Activated naive CD8-positive, alpha-beta T cell (primary cell): ENCODE data around the gene IL11RA.
"Not testable (repeated sequence)": the region's sequence is repeated elsewhere in the genome, so short reads cannot be mapped to it uniquely, and the experiment has no call there.

Experiments
- H3K27ac Mint-ChIP-seq: one replicate; pipeline ENCODE4 v1.8.0; 2021; ENCODE audit warnings: mixed read lengths
- H3K27me3 Mint-ChIP-seq: one replicate; pipeline ENCODE4 v1.8.0; 2021; ENCODE audit warnings: mixed read lengths
- H3K36me3 Mint-ChIP-seq: one replicate; pipeline ENCODE4 v1.8.0; 2021; ENCODE audit warnings: mixed read lengths
- H3K4me1 Mint-ChIP-seq: one replicate; pipeline ENCODE4 v1.8.0; 2021; ENCODE audit warnings: low read depth, mixed read lengths
- H3K4me3 Mint-ChIP-seq: one replicate; pipeline ENCODE4 v1.8.0; 2021; ENCODE audit warnings: mild to moderate bottlenecking, mixed read lengths
- H3K9me3 Mint-ChIP-seq: one replicate; pipeline ENCODE4 v1.8.0; 2021; ENCODE audit warnings: low read depth, mixed read lengths

The IL11RA gene

DNA sequence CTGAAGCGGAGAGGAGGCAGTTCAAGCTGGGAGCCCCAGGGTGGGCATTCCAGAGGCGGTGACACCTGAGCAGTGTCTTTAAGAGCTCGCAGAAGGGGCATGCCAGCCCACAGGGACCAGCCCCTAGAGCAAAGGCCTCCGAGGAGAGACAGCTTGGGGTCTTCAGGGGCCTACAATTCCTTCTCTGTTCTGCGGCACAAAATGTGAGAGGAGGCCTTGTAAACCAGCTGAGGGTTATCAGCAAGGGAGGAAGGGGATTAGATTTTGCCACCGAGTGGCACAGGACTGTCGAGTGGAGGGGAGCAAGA is 13.9 kb upstream of the IL11RA start:
- Mint-ChIP-seq H3K36me3 (peaks cover 6% of the 10 kb centered on the region), H3K27me3 (no peaks in the 10 kb centered on the region), H3K4me3 (peak overlapping the region; percentile 96), H3K9me3 (no peaks in the 10 kb centered on the region), H3K27ac (peak overlapping the region; percentile 83), H3K4me1 (peaks cover 36% of the 10 kb centered on the region)

DNA sequence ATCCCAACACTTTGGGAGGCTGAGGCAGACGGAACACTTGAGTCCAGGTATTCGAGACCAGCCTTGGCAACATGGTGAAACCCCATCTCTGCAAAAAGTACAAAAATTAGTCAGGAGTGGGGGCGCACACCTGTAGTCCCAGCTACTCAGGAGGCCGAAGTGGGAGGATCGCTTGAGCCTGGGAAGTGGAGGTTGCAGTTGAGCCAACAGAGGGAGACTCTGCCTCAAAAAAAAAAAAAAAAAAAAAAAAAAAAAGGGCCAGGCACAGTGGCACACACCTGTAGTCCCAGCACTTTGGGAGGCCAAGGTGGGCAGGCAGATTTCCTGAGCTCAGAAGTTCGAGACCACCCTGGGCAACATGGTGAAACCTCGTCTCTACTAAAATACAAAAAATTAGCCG is 12.7 kb upstream of the IL11RA start:
- not testable (repeated sequence) for H3K36me3 Mint-ChIP-seq, H3K4me3 Mint-ChIP-seq, H3K27ac Mint-ChIP-seq, H3K27me3 Mint-ChIP-seq, H3K9me3 Mint-ChIP-seq
- H3K4me1 Mint-ChIP-seq = peaks cover 28% of the 10 kb centered on the region

DNA sequence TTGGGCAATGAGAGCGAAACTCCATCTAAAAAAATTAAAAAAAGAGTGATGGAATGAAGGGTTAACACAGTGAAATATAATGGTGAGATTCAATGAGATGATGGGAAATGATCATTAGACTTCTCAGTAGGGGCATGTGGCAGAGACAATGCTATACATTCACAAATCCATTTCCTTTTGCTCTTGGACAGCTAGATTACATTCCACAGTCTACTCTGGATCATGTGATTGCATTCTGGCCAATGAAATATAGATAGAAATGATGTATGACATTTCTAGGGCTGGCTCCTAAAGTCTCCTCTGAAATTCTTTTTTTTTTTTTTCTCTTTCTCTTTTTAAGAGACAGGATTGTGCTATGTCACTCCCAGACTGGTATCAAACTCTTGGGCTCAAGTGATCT is 9.3 kb upstream of the IL11RA start:
- Mint-ChIP-seq H3K27me3 (no peaks in the 10 kb centered on the region), H3K4me3 (no peak overlapping the region), H3K9me3 (no peaks in the 10 kb centered on the region), H3K36me3 (no peaks in the 10 kb centered on the region), H3K27ac (no peak overlapping the region), H3K4me1 (peaks cover 26% of the 10 kb centered on the region)

DNA sequence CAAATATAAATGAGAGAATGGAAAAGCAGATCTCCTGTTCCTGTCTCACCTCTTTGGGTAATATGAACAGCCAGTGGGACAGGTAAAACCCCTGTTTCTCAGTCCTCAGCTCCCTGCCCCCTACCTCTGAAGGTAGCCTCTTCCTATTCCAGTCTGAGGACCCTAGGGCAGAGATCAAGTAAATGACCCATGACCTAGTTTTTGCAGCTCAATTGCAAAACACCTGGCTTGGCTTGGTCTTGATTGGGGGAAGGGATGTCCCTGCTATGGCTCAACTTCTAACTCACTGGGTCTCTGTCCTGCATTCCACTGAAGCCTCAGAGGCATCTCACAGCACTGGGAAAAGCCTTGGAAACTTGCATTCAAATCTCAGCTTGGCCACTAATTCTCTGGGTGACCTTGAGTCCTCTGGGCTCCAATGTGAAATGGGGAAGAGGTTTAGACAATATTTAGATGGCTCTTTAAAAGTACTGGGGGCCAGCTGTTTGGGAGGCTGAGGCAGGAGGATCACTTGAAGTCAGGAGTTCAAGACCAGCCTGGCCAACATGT is 7.1 kb upstream of the IL11RA start:
- H3K4me1 Mint-ChIP-seq = peaks cover 31% of the 10 kb centered on the region
- H3K4me3 Mint-ChIP-seq = no peak overlapping the region
- no peaks in the 10 kb centered on the region for H3K27me3 Mint-ChIP-seq
- peaks cover 4% of the 10 kb centered on the region for H3K36me3 Mint-ChIP-seq
- no peak overlapping the region for H3K27ac Mint-ChIP-seq
- H3K9me3 Mint-ChIP-seq = no peaks in the 10 kb centered on the region

DNA sequence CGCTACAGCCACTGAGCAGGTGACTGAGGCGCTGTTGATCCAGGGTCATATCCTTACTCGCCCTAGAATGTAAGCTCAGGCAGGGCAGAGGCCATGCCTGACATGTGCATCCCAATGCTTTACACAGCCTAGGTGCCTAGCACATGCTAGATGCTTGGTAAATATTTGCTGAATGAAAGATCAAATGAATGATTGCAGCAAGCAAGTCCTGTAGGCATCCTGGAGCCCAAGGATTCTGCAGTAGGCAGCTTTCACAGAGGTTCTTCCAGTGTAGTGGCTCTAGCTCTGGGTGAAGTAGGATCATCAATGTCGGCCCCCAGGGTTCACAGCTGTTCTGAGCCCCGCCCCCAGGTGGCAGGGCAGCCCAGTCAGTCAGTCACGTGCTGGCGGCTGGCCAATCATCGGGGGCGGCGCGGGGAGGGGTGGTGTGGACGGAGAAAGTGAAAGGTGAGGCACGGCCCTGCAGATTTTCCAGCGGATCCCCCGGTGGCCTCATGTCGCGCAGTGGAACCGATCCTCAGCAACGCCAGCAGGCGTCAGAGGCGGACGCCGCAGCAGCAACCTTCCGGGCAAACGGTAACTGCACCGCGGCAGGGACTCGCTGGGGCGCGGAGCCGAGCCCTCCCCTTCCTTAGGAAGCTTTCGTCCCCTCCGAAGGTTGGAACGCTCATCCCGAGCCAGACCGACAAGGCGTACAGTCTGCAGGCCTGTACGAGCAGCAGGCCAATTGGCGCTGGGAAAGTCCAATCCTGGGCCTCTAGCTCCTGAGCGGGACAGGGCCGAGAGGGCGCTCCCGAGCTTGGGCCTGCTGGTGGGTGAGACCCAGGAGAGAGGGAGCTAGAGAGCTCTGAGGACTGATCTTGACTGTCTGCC is 5.5 kb upstream of the IL11RA start, which contains the start of gene GALT:
GALT (plus strand) TSS at position 465 of the 873 bp plus-strand sequence; CDS start at position 495, 30 bp downstream.
- Mint-ChIP-seq H3K36me3 (peaks cover 4% of the 10 kb centered on the region), H3K4me1 (peaks cover 33% of the 10 kb centered on the region), H3K4me3 (peak within 1 kb of the TSS; percentile 94), H3K27me3 (no peaks in the 10 kb centered on the region), H3K9me3 (no peaks in the 10 kb centered on the region), H3K27ac (peak within 1 kb of the TSS; percentile 89)

DNA sequence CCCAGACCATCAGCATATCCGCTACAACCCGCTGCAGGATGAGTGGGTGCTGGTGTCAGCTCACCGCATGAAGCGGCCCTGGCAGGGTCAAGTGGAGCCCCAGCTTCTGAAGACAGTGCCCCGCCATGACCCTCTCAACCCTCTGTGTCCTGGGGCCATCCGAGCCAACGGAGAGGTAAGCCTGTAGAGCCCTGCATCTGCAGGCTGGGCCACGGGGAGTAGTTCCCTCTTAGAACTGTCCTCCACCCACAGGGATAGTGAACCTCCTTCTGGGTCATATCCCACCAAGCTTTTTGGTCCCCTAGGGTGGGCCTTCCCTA is 4.9 kb upstream of the IL11RA start:
- H3K36me3 Mint-ChIP-seq = peaks cover 4% of the 10 kb centered on the region
- peak overlapping the region; percentile 94 for H3K4me3 Mint-ChIP-seq
- no peaks in the 10 kb centered on the region for H3K27me3 Mint-ChIP-seq
- H3K4me1 Mint-ChIP-seq = peaks cover 36% of the 10 kb centered on the region
- no peaks in the 10 kb centered on the region for H3K9me3 Mint-ChIP-seq
- H3K27ac Mint-ChIP-seq = peak overlapping the region; percentile 89

DNA sequence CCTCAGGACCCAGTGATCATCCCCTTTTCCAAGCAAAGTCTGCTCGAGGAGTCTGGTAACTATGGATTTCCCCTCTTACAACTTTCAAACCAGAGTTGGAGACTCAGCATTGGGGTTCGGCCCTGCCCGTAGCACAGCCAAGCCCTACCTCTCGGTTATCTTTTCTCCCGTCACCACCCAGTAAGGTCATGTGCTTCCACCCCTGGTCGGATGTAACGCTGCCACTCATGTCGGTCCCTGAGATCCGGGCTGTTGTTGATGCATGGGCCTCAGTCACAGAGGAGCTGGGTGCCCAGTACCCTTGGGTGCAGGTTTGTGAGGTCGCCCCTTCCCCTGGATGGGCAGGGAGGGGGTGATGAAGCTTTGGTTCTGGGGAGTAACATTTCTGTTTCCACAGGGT is 4.3 kb upstream of the IL11RA start:
- Mint-ChIP-seq H3K9me3 (no peaks in the 10 kb centered on the region), H3K4me3 (peak overlapping the region; percentile 94), H3K27ac (peak overlapping the region; percentile 89), H3K36me3 (peaks cover 4% of the 10 kb centered on the region), H3K4me1 (peaks cover 42% of the 10 kb centered on the region), H3K27me3 (no peaks in the 10 kb centered on the region)

DNA sequence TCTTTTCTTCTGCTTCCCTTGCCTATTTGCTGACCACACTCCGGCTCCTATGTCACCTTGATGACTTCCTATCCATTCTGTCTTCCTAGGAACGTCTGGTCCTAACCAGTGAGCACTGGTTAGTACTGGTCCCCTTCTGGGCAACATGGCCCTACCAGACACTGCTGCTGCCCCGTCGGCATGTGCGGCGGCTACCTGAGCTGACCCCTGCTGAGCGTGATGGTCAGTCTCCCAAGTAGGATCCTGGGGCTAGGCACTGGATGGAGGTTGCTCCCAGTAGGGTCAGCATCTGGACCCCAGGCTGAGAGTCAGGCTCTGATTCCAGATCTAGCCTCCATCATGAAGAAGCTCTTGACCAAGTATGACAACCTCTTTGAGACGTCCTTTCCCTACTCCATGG is 3.3 kb upstream of the IL11RA start:
- H3K9me3 Mint-ChIP-seq = no peaks in the 10 kb centered on the region
- no peaks in the 10 kb centered on the region for H3K27me3 Mint-ChIP-seq
- H3K4me1 Mint-ChIP-seq = peaks cover 51% of the 10 kb centered on the region
- H3K36me3 Mint-ChIP-seq = peaks cover 4% of the 10 kb centered on the region
- H3K4me3 Mint-ChIP-seq = peak overlapping the region; percentile 94
- no peak overlapping the region for H3K27ac Mint-ChIP-seq

DNA sequence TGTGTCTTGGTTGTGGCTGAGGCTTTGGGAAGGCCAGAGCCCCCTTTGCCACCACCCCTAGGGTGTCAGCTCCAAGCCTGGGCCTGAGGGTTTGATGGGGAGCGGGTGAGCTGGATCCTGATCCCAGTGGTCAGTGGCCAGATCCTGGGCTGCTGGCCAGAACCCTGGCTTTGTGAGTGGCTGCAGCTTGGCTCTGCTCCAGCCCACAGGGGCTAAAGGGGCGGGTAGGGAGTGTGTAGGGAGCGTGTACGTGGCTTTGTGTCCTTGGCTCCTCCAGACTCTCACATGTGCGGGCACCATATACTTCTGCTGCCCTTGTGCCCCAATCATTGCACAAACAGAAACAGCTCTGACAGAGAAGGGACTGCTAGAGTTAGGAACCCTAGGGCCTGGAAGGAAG is 1.2 kb upstream of the IL11RA start:
- no peaks in the 10 kb centered on the region for H3K9me3 Mint-ChIP-seq
- peaks cover 4% of the 10 kb centered on the region for H3K36me3 Mint-ChIP-seq
- no peaks in the 10 kb centered on the region for H3K27me3 Mint-ChIP-seq
- H3K4me1 Mint-ChIP-seq = peaks cover 56% of the 10 kb centered on the region
- H3K27ac Mint-ChIP-seq = no peak overlapping the region
- H3K4me3 Mint-ChIP-seq = no peak overlapping the region

DNA sequence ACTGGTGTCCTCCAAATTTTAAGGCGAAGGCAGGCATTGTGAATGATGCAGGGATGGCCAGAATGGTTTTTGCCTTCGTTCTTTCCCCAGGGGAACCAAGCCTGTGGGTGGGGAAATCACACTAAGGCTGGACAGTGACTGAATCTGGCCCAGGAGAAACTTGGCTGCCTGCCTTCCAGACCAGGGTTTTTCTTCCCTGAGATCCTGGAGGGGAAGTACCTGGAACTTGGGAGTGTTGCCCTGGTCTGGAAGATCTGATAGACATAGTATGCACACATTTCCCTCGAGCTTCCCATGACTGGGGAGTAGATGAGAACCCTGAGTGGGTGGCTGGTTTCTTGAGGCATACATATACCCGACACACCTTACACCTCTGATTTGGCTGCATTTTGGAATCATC is 664 bp upstream of the IL11RA start:
- H3K36me3 Mint-ChIP-seq = peaks cover 4% of the 10 kb centered on the region
- H3K4me3 Mint-ChIP-seq = no peak overlapping the region
- H3K27ac Mint-ChIP-seq = no peak overlapping the region
- H3K27me3 Mint-ChIP-seq = no peaks in the 10 kb centered on the region
- no peaks in the 10 kb centered on the region for H3K9me3 Mint-ChIP-seq
- H3K4me1 Mint-ChIP-seq = peaks cover 50% of the 10 kb centered on the region

DNA sequence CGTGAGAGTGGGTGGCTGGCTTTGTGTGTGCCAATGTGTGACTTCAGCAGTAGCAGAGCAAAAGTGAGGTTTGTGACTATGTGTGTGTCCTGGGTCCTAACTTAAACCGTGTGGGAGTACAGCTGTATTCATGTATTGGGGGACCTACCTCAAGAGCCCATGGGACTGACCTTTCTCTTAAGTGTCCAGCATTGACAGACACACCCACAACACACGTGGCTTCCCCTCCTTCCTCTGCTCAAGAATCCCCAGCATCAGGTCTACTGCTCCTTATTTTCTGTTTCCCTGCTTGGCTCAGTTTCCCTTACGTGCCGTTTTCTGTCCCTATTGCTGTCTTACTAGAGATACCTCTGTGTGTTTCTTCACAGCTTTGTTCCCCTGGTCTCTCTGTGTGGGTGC is 616 bp downstream of the IL11RA start:
- Mint-ChIP-seq H3K9me3 (no peaks in the 10 kb centered on the region), H3K4me3 (no peak overlapping the region), H3K36me3 (peaks cover 4% of the 10 kb centered on the region), H3K27ac (peak overlapping the region; percentile 80), H3K27me3 (no peaks in the 10 kb centered on the region), H3K4me1 (peaks cover 43% of the 10 kb centered on the region)

DNA sequence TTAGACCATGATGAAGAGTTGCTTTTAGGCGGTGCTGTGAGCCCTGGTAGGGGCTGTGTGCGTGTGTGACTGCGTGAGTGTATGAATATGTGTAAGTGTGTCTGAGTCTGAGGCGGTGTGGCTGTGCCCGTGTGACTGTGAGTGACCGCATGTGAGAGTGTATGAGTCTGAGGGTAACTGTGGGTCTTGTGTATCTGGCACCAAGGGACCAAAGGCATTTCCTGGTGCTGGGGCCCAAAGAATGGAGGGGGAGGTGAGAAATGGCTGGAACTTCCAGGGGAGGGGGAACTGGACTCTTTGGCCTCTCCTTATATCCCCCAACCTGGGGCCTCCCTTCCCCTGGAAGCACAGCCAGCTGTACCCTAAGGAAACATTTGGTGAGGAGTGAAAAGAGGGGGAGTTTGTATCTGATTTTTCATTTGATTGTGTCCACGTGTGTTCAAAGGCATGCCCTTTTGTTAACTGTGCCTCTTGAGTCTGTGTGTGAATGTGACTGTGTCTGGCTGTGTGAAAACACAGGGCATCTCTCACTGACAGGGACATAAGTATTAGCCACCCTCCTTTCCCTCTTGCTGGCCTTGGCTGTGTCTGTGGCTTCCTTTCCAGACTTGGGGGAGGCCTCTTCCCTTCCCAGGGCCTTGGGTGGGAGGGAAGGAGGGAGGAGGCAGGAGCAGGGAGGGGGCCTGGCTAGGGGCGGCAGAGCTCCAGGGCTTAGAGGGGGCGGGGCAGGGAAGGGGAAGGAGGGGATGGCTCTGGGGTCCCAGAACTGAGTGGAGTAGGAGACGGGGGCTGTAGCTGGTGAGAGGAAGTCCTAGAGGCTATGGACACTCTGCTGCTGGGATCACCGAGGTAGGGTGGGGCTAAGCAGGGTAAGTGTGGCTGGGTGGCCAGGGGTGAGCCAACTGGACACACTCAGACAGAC is 1.4 kb downstream of the IL11RA start:
- no peak overlapping the region for H3K4me3 Mint-ChIP-seq
- no peaks in the 10 kb centered on the region for H3K9me3 Mint-ChIP-seq
- peaks cover 35% of the 10 kb centered on the region for H3K4me1 Mint-ChIP-seq
- H3K27ac Mint-ChIP-seq = peak overlapping the region; percentile 1
- no peaks in the 10 kb centered on the region for H3K27me3 Mint-ChIP-seq
- H3K36me3 Mint-ChIP-seq = peaks cover 3% of the 10 kb centered on the region

DNA sequence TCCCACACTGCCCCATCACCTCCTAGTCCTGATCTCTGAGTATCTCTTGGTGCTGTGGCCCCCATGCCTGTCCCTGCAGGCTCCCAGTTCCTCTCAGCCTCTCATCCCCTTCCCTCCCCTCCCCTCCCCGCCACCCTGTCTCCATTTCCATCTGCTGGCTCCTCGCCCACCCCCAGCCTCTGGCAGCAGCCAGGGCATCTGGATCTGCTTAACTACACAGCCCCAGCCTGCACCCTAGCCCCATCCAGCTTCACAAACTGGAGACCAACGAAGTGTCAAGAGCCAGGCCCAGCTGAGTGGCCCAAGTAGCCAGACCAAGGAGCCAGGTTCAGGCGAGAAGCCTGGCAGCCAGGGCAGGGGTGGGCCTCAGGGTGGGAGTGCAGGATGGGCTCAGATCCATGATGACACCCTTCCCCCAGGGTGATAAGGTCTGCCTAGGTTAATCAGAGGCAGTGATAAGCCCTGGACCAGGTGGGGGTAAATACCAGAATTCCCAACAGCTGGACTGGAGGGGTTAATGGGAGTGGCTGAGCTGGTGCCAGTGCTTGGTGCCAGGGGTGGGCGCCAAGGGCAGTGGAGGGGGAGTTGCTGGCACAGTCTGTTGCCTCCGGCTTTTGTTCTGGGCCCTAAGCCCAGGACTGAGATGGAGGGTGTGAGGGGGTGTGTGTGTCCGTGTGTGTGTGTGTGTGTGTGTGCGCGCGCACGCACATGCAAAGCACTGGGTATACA is 2.5 kb downstream of the IL11RA start:
- H3K27me3 Mint-ChIP-seq = no peaks in the 10 kb centered on the region
- peak overlapping the region; percentile 41 for H3K27ac Mint-ChIP-seq
- H3K9me3 Mint-ChIP-seq = no peaks in the 10 kb centered on the region
- no peaks in the 10 kb centered on the region for H3K36me3 Mint-ChIP-seq
- no peak overlapping the region for H3K4me3 Mint-ChIP-seq
- H3K4me1 Mint-ChIP-seq = peaks cover 25% of the 10 kb centered on the region

DNA sequence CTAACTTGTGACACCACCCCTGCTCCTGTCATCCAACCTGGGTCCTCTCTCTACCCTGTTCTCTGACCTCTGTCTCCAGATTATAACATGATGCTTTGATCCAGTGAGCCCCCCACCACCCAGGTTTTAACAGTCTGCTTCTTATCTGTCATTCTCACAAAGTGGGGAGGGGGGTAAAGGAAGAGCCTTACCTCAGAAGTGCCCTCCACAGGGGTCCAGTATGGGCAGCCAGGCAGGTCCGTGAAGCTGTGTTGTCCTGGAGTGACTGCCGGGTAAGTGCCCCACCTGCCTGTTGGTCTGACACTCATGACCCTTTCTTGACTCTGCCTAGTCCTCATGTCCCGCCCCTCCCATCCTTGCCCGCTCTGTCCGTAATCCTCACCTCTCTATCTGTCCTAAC is 3.4 kb downstream of the IL11RA start:
- no peaks in the 10 kb centered on the region for H3K9me3 Mint-ChIP-seq
- peak overlapping the region; percentile 29 for H3K27ac Mint-ChIP-seq
- no peaks in the 10 kb centered on the region for H3K27me3 Mint-ChIP-seq
- no peak overlapping the region for H3K4me3 Mint-ChIP-seq
- H3K4me1 Mint-ChIP-seq = peaks cover 25% of the 10 kb centered on the region
- H3K36me3 Mint-ChIP-seq = peaks cover under 1% of the 10 kb centered on the region

DNA sequence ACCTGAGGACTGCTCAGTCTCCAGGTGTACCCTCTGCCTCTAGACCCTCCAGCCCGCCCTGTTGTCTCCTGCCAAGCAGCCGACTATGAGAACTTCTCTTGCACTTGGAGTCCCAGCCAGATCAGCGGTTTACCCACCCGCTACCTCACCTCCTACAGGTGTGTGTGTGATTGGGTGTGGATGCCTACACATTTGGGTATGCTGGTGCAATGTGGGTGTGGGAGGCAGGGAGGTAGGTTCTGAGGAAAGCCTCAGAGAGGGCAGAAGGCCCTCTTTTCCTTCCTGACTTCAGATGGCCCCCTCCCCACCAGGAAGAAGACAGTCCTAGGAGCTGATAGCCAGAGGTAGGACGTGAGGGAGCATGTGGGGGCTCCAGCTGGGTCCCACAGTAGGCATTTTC is 5.0 kb downstream of the IL11RA start:
- H3K36me3 Mint-ChIP-seq = peaks cover 6% of the 10 kb centered on the region
- no peaks in the 10 kb centered on the region for H3K27me3 Mint-ChIP-seq
- H3K9me3 Mint-ChIP-seq = no peaks in the 10 kb centered on the region
- H3K4me3 Mint-ChIP-seq = no peak overlapping the region
- H3K4me1 Mint-ChIP-seq = peaks cover 31% of the 10 kb centered on the region
- no peak overlapping the region for H3K27ac Mint-ChIP-seq
